SK-N-SH treated with all-trans-retinoic acid at 6 μM for 48 hours (cell line): ENCODE measurements around the gene PNMA5.
A peak's percentile ranks its signal among the peaks of the same experiment; 100 is the strongest.

Experiments
- ATAC-seq: fragments of 200-7000 bp; cut with Tn5 transposase; 3 replicates; pipeline ENCODE4 v1.9.1; 2020; ENCODE audit warnings: mild to moderate bottlenecking, moderate library complexity
- ARNTL ChIP-seq: fragments of 450-650 bp; formaldehyde crosslinking; IDR thresholded peaks from 2 replicates; pipeline ENCODE4 v1.5.0; 2020; ENCODE audit warnings: low read depth, mild to moderate bottlenecking, moderate library complexity, borderline replicate concordance
- BACH2 ChIP-seq: fragments of 250-450 bp; sonication (Bioruptor Pico); IDR thresholded peaks from 2 replicates; pipeline ENCODE4 v1.9.0; 2021; ENCODE audit warnings: mild to moderate bottlenecking, borderline replicate concordance
- CREB5 ChIP-seq: fragments of 250-450 bp; sonication (Bioruptor Pico); IDR thresholded peaks from 2 replicates; pipeline ENCODE4 v1.5.1; 2020; ENCODE audit warnings: low read depth, mild to moderate bottlenecking, moderate library complexity
- CSDC2 ChIP-seq: fragments of 250-450 bp; sonication (Bioruptor Pico); IDR thresholded peaks from 2 replicates; pipeline ENCODE4 v1.5.0; 2020; ENCODE audit warnings: mild to moderate bottlenecking, moderate library complexity
- CSRNP3 ChIP-seq: fragments of 250-450 bp; sonication (Bioruptor Pico); IDR thresholded peaks from 2 replicates; pipeline ENCODE4 v1.5.1; 2021; ENCODE audit warnings: mild to moderate bottlenecking, moderate library complexity
- ESRRG ChIP-seq: fragments of 250-450 bp; sonication (Bioruptor Pico); IDR thresholded peaks from 2 replicates; pipeline ENCODE4 v1.6.1; 2021; ENCODE audit warnings: mild to moderate bottlenecking
- GLIS3 ChIP-seq: fragments of 250-450 bp; sonication (Bioruptor Pico); IDR thresholded peaks from 2 replicates; pipeline ENCODE4 v1.5.0; 2020; ENCODE audit warnings: mild to moderate bottlenecking, moderate library complexity
- ISL1 ChIP-seq: fragments of 250-450 bp; sonication (Bioruptor Pico); IDR thresholded peaks from 2 replicates; pipeline ENCODE4 v2.1.2; 2022; ENCODE audit warnings: mild to moderate bottlenecking, moderate library complexity
- OSR1 ChIP-seq: fragments of 250-450 bp; sonication (Bioruptor Pico); IDR thresholded peaks from 2 replicates; pipeline ENCODE4 v1.8.0; 2022; ENCODE audit warnings: moderate library complexity, mild to moderate bottlenecking, inconsistent platforms
- PATZ1 ChIP-seq: fragments of 250-450 bp; sonication (Bioruptor Pico); IDR thresholded peaks from 2 replicates; pipeline ENCODE4 v1.8.0; 2020; ENCODE audit warnings: mild to moderate bottlenecking, moderate library complexity, borderline replicate concordance
- POU6F1 ChIP-seq: fragments of 250-450 bp; sonication (Bioruptor Pico); IDR thresholded peaks from 2 replicates; pipeline ENCODE4 v1.8.0; 2021; ENCODE audit warnings: low read depth, mild to moderate bottlenecking, moderate library complexity, borderline replicate concordance
- PPARA ChIP-seq: fragments of 250-450 bp; sonication (Bioruptor Pico); IDR thresholded peaks from 2 replicates; pipeline ENCODE4 v1.5.0; 2020; ENCODE audit warnings: mild to moderate bottlenecking, borderline replicate concordance
- SNAI2 ChIP-seq: fragments of 250-450 bp; sonication (Bioruptor Pico); IDR thresholded peaks from 2 replicates; pipeline ENCODE4 v1.5.0; 2020; ENCODE audit warnings: mild to moderate bottlenecking, moderate library complexity
- TOX ChIP-seq: fragments of 250-450 bp; sonication (Bioruptor Pico); IDR thresholded peaks from 2 replicates; pipeline ENCODE4 v1.8.0; 2021; ENCODE audit warnings: mild to moderate bottlenecking, moderate library complexity, borderline replicate concordance
- TSHZ2 ChIP-seq: fragments of 250-450 bp; sonication (Bioruptor Pico); IDR thresholded peaks from 2 replicates; pipeline ENCODE4 v1.5.0; 2020; ENCODE audit warnings: mild to moderate bottlenecking, moderate library complexity
- ZC3H10 ChIP-seq: fragments of 250-450 bp; sonication (Bioruptor Pico); IDR thresholded peaks from 2 replicates; pipeline ENCODE4 v1.5.1; 2021; ENCODE audit warnings: mild to moderate bottlenecking, moderate library complexity
- ZNF565 ChIP-seq: fragments of 450-650 bp; formaldehyde crosslinking; conservative IDR thresholded peaks from 2 replicates; pipeline ENCODE4 v1.5.0; 2020; ENCODE audit warnings: low read depth, mild to moderate bottlenecking, moderate library complexity
- ZNF70 ChIP-seq: fragments of 450-650 bp; formaldehyde crosslinking; IDR thresholded peaks from 2 replicates; pipeline ENCODE4 v1.5.0; 2020; ENCODE audit warnings: mild to moderate bottlenecking, moderate library complexity

Gene PNMA5

GRCh38 chrX:152993933-152994332 is at the start of gene PNMA5:
TSS of gene PNMA5 (minus strand) at chrX:152994116. CDS start at chrX:152991598, 2,518 bp downstream.
- no peak for TF ChIP-seq SNAI2 (CRISPR knock-in tag)
- no peak for TF ChIP-seq TOX (CRISPR knock-in tag)
- TF ChIP-seq ZC3H10 = no peak
- no peak for TF ChIP-seq BACH2 (CRISPR knock-in tag)
- TF ChIP-seq OSR1 (CRISPR knock-in tag) = no peak
- TF ChIP-seq ISL1 (CRISPR knock-in tag) = no peak
- TF ChIP-seq PPARA (CRISPR knock-in tag) = no peak
- TF ChIP-seq CREB5 (CRISPR knock-in tag) = no peak
- TF ChIP-seq TSHZ2 (CRISPR knock-in tag) = no peak
- TF ChIP-seq GLIS3 (CRISPR knock-in tag) = no peak
- no peak for TF ChIP-seq PATZ1 (CRISPR knock-in tag)
- TF ChIP-seq POU6F1 = no peak
- no peak for TF ChIP-seq ARNTL (CRISPR knock-in tag)
- TF ChIP-seq CSRNP3 (CRISPR knock-in tag) = no peak
- no peak for ATAC-seq

GRCh38 chrX:153032397-153033118 is 38.6 kb upstream of the PNMA5 start:
- peak; percentile 89 for ATAC-seq
- TF ChIP-seq SNAI2 (CRISPR knock-in tag) (no peak), ZNF70 (CRISPR knock-in tag) (no peak), CSDC2 (CRISPR knock-in tag) (no peak), PATZ1 (CRISPR knock-in tag) (no peak), ESRRG (CRISPR knock-in tag) (no peak), TSHZ2 (CRISPR knock-in tag) (no peak), ZNF565 (CRISPR knock-in tag) (no peak)
